ENCODE measurements around the gene TMEM233. TPM values are rescaled to one million over a fixed set of nuclear protein-coding genes. Genes with fewer than 3 reads are reported as not detected.
"Not testable (repeated sequence)": the region's sequence is repeated elsewhere in the genome, so short reads cannot be mapped to it uniquely, and the experiment has no call there.

The TMEM233 gene
- polyA plus RNA-seq, 2 of the 4 experiments (the other 2 are of a cell fraction) = not detected

DNA sequence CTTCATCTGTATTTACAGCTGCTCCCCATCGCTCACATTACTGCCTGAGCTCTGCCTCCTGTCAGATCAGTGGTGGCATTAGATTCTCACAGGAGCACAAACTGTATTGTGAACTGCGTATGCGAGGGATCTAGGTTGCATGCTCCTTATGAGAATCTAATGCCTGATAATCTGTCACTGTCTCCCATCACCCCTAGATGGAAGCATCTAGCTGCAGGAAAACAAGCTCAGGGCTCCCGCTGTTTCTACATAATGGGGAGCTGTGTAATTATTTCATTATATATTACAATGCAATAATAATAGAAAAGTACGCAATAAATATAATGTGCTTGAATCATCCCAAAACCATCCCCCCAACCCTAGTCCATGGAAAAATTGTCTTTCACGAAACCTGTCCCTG is 64.6 kb downstream of the TMEM233 start:
- CTCF ChIA-PET = interaction anchor here (0.7 to 1.6 kb wide), 11 partner anchors 7 to 214 kb away, joined by 3 to 4 read pairs (median 4); partner anchors contain the start of gene PRKAB1
- TF ChIP-seq, protein P1, sequence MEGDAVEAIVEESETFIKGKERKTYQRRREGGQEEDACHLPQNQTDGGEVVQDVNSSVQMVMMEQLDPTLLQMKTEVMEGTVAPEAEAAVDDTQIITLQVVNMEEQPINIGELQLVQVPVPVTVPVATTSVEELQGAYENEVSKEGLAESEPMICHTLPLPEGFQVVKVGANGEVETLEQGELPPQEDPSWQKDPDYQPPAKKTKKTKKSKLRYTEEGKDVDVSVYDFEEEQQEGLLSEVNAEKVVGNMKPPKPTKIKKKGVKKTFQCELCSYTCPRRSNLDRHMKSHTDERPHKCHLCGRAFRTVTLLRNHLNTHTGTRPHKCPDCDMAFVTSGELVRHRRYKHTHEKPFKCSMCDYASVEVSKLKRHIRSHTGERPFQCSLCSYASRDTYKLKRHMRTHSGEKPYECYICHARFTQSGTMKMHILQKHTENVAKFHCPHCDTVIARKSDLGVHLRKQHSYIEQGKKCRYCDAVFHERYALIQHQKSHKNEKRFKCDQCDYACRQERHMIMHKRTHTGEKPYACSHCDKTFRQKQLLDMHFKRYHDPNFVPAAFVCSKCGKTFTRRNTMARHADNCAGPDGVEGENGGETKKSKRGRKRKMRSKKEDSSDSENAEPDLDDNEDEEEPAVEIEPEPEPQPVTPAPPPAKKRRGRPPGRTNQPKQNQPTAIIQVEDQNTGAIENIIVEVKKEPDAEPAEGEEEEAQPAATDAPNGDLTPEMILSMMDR (IDR thresholded peaks at IDR 0.05) = 0 out of 3 replicates have a peak, but pooled peaks have one; percentile 7
- POLR2A ChIA-PET; H3K27ac ChIP-seq; DNase-seq (ENCODE audit: low read depth in 1 of 2, low spot score in 1 of 2); H3K4me3 ChIP-seq; H3K4me1 ChIP-seq; H3K4me2 ChIP-seq; ATAC-seq; FAIRE-seq: not testable (repeated sequence)
- H3K9me3 ChIP-seq = peaks cover 13% of the 10 kb centered on the region
- 60% methylated on average over 6 of the region's 6 CpGs for WGBS (ENCODE audit: missing lambda C conversion rate)

DNA sequence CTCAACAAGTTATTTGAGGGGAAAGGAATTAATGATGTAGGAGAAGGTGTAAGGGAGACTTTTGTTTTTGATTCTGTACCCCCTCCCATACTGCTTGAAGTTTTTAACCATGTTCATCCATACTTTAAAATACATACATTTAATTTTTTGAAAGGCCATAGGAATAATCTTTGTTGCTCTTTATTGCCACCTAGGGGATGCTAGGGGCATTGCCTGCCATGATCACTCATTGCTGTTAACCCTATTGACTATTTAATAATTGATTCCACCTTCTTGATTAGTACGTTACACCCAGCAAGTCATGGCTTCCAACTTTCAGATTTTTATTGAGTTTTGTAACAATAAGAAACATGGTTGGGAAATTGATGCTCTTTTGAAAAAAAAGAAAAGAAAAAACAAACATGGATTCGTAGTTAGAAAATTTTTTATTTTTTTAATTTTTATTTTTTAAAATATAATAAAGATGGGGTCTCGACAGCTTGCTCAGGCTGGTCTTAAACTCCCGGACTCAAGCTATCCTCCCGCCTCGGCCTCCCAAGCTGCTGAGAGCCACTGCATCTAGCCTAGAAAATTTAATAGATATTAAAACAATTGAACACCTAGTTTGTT is 65.8 kb downstream of the TMEM233 start:
- ATAC-seq (peak in 1 of 2 experiments; percentile 54; a peak in 2 of 6 replicates), DNase-seq (ENCODE audit: low read depth in 1 of 2, low spot score in 1 of 2) (peak; percentile 26 to 52), FAIRE-seq (no peak)
- ChIA-PET POLR2A (no interaction called here), CTCF (interaction anchor here (0.7 to 1.6 kb wide), 3 partner anchors 8 to 36 kb away, joined by 4 read pairs; partner anchors contain the start of gene PRKAB1)
- no peak overlapping the region for H3K4me2 ChIP-seq
- 2% methylated on average over 6 of the region's 6 CpGs for WGBS (ENCODE audit: missing lambda C conversion rate)
- H3K9me3 ChIP-seq = peaks cover 4% of the 10 kb centered on the region
- H3K4me3 ChIP-seq = no peak overlapping the region
- TF ChIP-seq, protein P2, sequence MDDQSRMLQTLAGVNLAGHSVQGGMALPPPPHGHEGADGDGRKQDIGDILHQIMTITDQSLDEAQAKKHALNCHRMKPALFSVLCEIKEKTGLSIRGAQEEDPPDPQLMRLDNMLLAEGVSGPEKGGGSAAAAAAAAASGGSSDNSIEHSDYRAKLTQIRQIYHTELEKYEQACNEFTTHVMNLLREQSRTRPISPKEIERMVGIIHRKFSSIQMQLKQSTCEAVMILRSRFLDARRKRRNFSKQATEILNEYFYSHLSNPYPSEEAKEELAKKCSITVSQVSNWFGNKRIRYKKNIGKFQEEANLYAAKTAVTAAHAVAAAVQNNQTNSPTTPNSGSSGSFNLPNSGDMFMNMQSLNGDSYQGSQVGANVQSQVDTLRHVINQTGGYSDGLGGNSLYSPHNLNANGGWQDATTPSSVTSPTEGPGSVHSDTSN (IDR thresholded peaks at IDR 0.05) = no peak
- peak; percentile 43 to 48; a peak in 3 of 5 replicates for TF ChIP-seq RAD21 (conservative IDR thresholded peaks at IDR 0.05 in 1 of 2, IDR thresholded peaks at IDR 0.05 in 1 of 2)
- no peak for TF ChIP-seq NFE2L2 (conservative IDR thresholded peaks at IDR 0.05; ENCODE audit: low read length)
- TF ChIP-seq, protein P1 (IDR thresholded peaks at IDR 0.05) = peak; percentile 70
- TF ChIP-seq SMC3 (IDR thresholded peaks at IDR 0.05) = peak; percentile 24; the same call in 1 of the 3 replicates
- H3K4me1 ChIP-seq = no peaks in the 10 kb centered on the region
- no peak overlapping the region for H3K27ac ChIP-seq

DNA sequence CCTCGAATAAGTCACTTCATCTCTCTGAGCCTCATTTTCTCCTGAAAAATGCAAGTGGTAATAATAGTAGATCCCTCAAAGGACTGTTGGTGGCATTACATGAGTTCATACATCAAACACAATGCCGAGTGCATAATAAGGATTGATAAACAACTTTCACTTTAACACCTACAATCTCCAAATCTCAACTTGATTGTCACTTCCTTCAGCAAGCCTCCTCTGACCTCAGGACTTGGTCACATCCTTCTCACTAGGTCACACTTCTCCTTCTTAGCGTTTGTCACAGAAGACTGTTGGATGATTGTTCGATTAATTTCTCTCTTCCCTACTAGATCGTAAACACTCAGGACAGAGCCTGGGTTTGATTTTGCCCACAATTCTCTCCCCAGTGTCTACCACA is 66.5 kb downstream of the TMEM233 start:
- ATAC-seq (no peak), DNase-seq (ENCODE audit: low read depth in 1 of 2, low spot score in 1 of 2) (no peak), FAIRE-seq (no peak)
- H3K4me3 ChIP-seq = no peak overlapping the region
- WGBS (ENCODE audit: missing lambda C conversion rate) = 41% methylated on average over 5 of the region's 5 CpGs
- ChIA-PET POLR2A (no interaction called here), CTCF (interaction anchor here (0.7 kb wide), 1 partner anchor 7 kb away, joined by 4 read pairs; the partner anchor contains the start of gene PRKAB1)
- no peaks in the 10 kb centered on the region for H3K9me3 ChIP-seq
- TF ChIP-seq EHMT2 (IDR thresholded peaks at IDR 0.05; ENCODE audit: low read depth) (no peak), RFX5 (IDR thresholded peaks at IDR 0.05) (no peak), HEYL (CRISPR knock-in tag; IDR thresholded peaks at IDR 0.05) (no peak), ZSCAN20 (CRISPR knock-in tag; IDR thresholded peaks at IDR 0.05) (no peak), KDM5A (IDR thresholded peaks at IDR 0.05) (no peak), ZFP36 (IDR thresholded peaks at IDR 0.05; ENCODE audit: borderline replicate concordance, partially characterized antibody) (no peak), CBX8 (IDR thresholded peaks at IDR 0.05) (no peak), HOXB13 (CRISPR knock-in tag; IDR thresholded peaks at IDR 0.05; ENCODE audit: low read depth) (no peak), ZNF302 (CRISPR knock-in tag; IDR thresholded peaks at IDR 0.05) (no peak), SMC3 (IDR thresholded peaks at IDR 0.05) (no peak), FOSB (CRISPR knock-in tag; IDR thresholded peaks at IDR 0.05) (no peak), HOXB5 (CRISPR knock-in tag; IDR thresholded peaks at IDR 0.05) (no peak), CBX2 (IDR thresholded peaks at IDR 0.05; ENCODE audit: borderline replicate concordance, low read depth) (no peak), POLR2AphosphoS2 (conservative IDR thresholded peaks at IDR 0.05; ENCODE audit: low read length) (no peak), TFCP2L1 (CRISPR knock-in tag; IDR thresholded peaks at IDR 0.05) (no peak)
- TF ChIP-seq, protein P3, sequence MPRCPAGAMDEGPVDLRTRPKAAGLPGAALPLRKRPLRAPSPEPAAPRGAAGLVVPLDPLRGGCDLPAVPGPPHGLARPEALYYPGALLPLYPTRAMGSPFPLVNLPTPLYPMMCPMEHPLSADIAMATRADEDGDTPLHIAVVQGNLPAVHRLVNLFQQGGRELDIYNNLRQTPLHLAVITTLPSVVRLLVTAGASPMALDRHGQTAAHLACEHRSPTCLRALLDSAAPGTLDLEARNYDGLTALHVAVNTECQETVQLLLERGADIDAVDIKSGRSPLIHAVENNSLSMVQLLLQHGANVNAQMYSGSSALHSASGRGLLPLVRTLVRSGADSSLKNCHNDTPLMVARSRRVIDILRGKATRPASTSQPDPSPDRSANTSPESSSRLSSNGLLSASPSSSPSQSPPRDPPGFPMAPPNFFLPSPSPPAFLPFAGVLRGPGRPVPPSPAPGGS (IDR thresholded peaks at IDR 0.05) = no peak
- TF ChIP-seq, protein P4, sequence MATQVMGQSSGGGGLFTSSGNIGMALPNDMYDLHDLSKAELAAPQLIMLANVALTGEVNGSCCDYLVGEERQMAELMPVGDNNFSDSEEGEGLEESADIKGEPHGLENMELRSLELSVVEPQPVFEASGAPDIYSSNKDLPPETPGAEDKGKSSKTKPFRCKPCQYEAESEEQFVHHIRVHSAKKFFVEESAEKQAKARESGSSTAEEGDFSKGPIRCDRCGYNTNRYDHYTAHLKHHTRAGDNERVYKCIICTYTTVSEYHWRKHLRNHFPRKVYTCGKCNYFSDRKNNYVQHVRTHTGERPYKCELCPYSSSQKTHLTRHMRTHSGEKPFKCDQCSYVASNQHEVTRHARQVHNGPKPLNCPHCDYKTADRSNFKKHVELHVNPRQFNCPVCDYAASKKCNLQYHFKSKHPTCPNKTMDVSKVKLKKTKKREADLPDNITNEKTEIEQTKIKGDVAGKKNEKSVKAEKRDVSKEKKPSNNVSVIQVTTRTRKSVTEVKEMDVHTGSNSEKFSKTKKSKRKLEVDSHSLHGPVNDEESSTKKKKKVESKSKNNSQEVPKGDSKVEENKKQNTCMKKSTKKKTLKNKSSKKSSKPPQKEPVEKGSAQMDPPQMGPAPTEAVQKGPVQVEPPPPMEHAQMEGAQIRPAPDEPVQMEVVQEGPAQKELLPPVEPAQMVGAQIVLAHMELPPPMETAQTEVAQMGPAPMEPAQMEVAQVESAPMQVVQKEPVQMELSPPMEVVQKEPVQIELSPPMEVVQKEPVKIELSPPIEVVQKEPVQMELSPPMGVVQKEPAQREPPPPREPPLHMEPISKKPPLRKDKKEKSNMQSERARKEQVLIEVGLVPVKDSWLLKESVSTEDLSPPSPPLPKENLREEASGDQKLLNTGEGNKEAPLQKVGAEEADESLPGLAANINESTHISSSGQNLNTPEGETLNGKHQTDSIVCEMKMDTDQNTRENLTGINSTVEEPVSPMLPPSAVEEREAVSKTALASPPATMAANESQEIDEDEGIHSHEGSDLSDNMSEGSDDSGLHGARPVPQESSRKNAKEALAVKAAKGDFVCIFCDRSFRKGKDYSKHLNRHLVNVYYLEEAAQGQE (IDR thresholded peaks at IDR 0.05) = no peak
- TF ChIP-seq, protein P5, sequence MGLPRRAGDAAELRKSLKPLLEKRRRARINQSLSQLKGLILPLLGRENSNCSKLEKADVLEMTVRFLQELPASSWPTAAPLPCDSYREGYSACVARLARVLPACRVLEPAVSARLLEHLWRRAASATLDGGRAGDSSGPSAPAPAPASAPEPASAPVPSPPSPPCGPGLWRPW (IDR thresholded peaks at IDR 0.05) = no peak
- H3K4me1 ChIP-seq = no peaks in the 10 kb centered on the region
- no peak overlapping the region for H3K27ac ChIP-seq
- H3K4me2 ChIP-seq = no peak overlapping the region

Measured in A549 (cell line).